ENCODE measurements around the gene SIGLECL1. TPM values are rescaled to one million over a fixed set of nuclear protein-coding genes. Genes with fewer than 3 reads are reported as not detected.

SIGLECL1 gene
- total RNA-seq = not detected in 2 replicates

GRCh38 chr19:51250786-51251467 is at the start of gene SIGLECL1:
Gene SIGLECL1, plus strand, starts transcription at chr19:51251080. Its CDS starts 12,993 bp downstream, at chr19:51264073.

GRCh38 chr19:51224898-51225393 is 25.9 kb upstream of the SIGLECL1 start, which contains the start of gene CD33:
Gene CD33, plus strand, starts transcription at chr19:51225080. Its CDS starts 39 bp downstream, at chr19:51225119.

DNA sequence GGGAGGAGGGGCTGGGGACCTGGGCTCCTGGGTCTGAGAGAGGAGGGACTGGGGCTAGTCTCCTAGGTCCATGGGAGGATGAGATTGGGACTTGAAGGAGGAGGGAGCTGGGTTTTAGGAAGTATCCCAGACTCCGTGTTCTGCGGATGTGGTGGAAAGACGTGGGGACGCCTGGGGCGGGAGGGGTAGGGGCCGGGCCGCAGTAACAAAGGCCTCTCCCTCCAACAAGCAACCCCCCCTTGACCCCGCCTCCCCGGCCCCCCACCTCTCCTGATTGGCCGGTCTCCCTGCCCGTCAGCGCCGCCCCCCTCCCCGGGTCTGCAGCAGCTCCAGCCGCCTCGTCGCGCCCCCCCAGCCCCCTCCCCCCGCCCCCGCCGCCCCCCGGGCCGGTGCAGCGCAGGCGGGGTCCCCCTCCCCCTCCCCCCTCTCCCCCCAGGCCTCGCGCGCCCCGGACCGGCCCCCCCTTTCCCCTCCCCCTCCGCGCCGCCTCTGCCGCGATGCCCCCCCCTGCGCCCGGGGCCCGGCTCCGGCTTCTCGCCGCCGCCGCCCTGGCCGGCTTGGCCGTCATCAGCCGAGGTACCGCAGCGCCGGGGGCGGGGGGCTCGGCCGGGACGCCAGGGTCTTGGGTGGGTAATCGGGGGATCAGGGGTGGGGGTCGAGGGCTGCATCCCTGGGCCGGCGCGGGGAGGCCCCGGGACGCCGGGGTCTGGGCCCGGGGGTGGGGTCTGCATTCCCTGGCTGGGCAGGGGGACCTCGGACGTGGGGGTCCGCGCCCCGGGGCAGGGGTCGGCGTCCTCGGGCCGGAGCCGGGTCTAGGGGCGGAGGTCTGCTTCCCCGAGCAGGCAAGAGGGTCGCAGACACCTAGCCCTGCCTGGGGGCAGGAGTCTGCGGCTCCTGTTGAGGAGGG is 60.7 kb downstream of the SIGLECL1 start, which contains the start of gene IGLON5:
IGLON5 (plus strand) TSS at position 294 of the 907 bp plus-strand sequence; CDS start at position 498, 204 bp downstream.

Other genes starting within 250 kb of the SIGLECL1 start
- gene KLK8, start 249.5 kb upstream of the SIGLECL1 start, total RNA-seq = not detected in 2 replicates
- not detected in 2 replicates for gene KLK10, start 231.4 kb upstream of the SIGLECL1 start, total RNA-seq
- gene KLK11, start 224.5 kb upstream of the SIGLECL1 start, total RNA-seq = not detected in 2 replicates
- gene KLK12, start 216.1 kb upstream of the SIGLECL1 start, total RNA-seq = not detected in 2 replicates
- gene KLK13, start 186.0 kb upstream of the SIGLECL1 start, total RNA-seq = not detected in 2 replicates
- not detected in 2 replicates for gene KLK14, start 168.2 kb upstream of the SIGLECL1 start, total RNA-seq
- 3.7 and 5.0 TPM in 2 replicates for gene CTU1, start 142.7 kb upstream of the SIGLECL1 start, total RNA-seq
- gene SIGLEC9, start 126.2 kb upstream of the SIGLECL1 start, total RNA-seq = 0.11 and 0.34 TPM in 2 replicates
- not detected in 2 replicates for gene SIGLEC7, start 108.8 kb upstream of the SIGLECL1 start, total RNA-seq
- gene CD33, start 26.0 kb upstream of the SIGLECL1 start, total RNA-seq = not detected in 2 replicates
- not detected in 2 replicates for gene IGLON5, start 60.6 kb downstream of the SIGLECL1 start, total RNA-seq
- 0.09 and 0.11 TPM in 2 replicates for gene VSIG10L, start 91.1 kb downstream of the SIGLECL1 start, total RNA-seq
- 82.4 and 84.5 TPM in 2 replicates for gene ETFB, start 115.3 kb downstream of the SIGLECL1 start, total RNA-seq
- not detected in 2 replicates for gene CLDND2, start 117.9 kb downstream of the SIGLECL1 start, total RNA-seq
- gene NKG7, start 121.6 kb downstream of the SIGLECL1 start, total RNA-seq = not detected in 2 replicates
- gene LIM2, start 136.9 kb downstream of the SIGLECL1 start, total RNA-seq = not detected in 2 replicates
- gene C19orf84, start 139.5 kb downstream of the SIGLECL1 start, total RNA-seq = not detected in 2 replicates
- not detected in 2 replicates for gene SIGLEC10, start 166.6 kb downstream of the SIGLECL1 start, total RNA-seq
- not detected in 2 replicates for gene SIGLEC8, start 207.4 kb downstream of the SIGLECL1 start, total RNA-seq
- not detected in 2 replicates for gene CEACAM18, start 227.5 kb downstream of the SIGLECL1 start, total RNA-seq